Embryonic facial prominence (tissue), 1 donor: ENCODE measurements around the gene SEMA4A.
"Not testable (repeated sequence)": the region's sequence is repeated elsewhere in the genome, so short reads cannot be mapped to it uniquely, and the experiment has no call there.

Source experiments
- DNase-seq: peaks from one replicate; pipeline ENCODE4 v3.0.0-alpha.2; 2016; ENCODE audit errors: extremely low spot score

Gene SEMA4A

DNA sequence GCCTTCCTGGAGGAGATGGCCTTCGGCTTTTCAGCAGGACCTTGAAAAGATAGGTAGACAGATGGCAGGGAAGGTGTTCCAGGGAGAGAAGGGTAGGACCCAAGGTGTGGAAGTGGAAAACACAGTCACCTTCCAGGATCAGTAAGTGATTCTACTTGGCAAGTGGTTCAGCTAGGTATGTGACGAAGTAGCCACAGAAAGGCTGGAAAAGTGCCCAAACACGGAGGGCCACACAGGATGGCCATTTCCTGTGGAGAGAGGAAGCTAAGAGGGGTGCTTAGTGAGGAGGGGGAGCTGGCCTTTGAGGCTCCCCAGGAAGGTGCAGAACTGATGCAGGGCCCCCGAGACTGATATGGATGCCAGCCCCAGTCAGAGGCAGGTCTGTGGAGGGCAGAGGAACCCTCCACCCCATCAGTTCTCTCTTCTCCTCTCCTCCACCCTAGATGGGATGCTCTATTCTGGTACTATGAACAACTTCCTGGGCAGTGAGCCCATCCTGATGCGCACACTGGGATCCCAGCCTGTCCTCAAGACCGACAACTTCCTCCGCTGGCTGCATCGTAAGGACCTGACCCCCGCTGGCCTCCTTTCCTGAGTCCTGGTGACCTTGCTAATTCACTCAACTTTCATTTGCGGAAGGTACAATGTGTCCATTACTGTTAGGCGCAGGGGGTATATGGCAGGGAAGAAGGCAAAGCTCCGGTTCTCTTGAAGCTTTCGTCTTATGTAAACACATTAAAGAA, 6.8 kb downstream of the SEMA4A start:
- DNase-seq: no peak

DNA sequence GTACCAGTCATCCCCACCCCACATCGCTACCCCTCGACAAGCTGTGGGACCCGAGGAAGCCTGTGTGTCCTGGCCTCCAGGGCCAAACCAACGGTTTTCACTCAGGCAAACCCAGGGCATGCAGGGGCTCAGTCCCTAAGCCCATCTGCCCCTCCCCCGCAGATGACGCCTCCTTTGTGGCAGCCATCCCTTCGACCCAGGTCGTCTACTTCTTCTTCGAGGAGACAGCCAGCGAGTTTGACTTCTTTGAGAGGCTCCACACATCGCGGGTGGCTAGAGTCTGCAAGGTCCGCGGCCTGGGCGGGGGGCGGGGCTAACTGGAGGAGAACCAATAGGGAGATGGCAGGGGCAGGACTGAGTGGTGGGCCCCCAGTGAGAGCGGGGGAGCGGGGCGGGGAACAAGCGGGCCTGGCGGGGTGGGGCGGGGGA, 7.4 kb downstream of the SEMA4A start:
- peak; percentile 79 for DNase-seq

DNA sequence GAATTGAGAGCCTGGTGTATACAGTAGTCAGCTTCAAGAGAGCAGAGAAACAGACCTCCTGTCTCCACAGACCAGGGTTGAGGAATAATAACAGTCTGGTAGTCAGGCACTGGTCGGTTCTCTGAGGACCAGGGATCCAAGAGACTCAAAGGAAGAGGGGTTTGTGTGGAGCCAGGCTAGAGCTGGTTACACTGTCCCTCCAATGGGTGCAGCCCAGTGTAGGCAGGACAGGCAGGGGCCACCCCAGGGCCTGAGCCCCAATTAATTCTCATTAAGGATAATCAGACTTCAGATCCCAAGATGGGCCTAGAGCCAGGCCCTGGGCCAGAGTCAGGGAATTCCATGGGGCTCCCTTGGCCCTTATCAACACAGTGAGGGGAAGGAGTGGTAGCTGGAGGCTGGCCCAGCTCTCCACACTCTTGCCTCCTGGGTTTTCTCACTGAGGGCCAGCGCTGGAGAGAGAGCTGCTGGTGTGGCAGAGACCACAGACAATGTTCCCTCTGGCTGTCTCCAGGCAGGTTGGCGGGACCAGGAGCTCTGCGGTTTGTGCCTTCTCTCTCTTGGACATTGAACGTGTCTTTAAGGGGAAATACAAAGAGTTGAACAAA, 9.1 kb downstream of the SEMA4A start:
- no peak for DNase-seq

DNA sequence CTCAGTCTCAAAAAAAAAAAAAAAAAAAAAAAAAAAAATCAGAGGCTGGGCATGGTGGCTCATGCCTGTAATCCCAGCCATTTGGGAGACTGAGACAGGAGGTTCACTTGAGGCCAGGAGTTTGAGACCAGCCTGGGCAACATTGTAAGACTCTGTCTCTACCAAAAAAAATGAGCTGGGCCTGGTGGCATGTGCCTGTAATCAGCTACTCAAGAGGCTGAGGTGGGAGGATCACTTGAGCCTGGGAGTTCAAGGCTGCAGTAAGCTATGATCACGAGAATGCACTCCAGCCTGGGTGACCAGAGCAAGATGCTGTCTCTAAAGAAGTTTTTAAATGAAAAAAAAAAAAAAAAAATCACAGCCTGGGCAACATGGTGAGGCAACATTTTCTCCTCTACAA, 10.3 kb downstream of the SEMA4A start:
- DNase-seq: no peak

DNA sequence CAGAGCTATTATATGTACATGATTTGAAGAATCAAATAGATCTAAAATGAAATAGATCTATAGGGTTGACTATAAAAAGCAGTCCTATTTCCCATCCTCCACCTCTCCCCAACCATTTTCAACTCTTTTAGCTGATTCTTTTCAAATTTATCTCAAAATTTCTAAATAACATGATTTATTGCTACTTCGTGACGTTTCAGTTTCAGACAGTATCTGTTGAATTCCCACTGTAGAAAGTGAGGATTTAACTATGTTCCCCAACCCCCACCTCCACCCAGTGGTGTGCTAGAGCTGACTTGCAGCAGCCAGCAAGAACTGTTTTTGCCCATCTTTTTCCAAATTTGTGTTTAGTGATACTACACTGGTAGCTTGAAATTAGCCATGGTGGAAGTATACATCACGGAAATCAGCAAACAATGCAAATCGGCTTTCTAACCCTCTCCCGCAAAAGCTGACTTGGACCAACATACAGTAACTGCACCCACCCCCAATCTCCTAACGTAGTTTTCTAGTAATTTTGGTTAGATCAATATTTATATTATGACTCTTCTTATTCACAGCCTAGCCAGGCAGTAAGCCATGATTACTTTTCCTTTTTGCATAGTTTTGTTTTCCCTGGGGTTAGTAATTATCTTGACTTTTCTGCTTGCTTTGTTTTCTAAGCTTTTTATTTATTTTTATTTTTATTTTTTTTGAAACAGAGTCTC, 10.9 kb downstream of the SEMA4A start:
- no peak for DNase-seq

DNA sequence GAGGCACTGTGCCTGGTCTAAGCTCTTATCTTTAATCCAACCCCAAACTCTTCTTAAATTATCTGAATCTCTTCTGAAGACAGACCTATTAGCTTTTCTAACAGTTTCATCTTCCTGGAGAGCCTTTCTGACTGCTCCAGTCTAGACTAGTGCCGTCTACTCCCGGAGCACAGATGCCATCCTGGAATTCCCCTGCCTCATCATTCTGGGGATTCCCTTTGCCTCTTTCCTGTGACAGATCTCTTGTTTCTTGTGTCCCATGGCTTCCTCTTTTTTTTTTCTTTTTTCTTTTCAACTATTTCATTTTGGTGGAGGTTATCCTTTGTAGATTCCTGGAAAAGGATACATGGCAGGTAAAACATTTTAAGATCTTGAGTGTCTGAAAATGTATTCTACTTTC, 11.7 kb downstream of the SEMA4A start:
- DNase-seq: no peak

DNA sequence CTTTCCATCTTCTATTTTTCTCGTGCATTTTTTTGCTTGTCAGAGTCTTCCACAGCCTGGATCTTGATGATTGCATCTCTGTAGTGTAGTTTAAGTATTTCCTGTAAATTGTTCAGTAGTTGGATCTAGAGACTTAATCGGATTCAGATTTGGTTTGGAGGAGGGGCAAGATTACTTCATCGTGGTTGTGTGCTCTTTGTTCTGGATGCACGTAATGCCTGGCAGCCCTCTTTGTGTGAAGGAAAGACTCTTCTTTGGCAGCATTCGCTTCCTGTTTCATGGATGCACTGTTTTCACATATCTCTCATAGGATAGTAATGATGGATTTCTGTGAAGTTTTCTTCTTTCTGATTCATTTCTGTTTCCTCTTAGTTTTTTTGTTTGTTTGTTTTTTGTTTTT, 14.2 kb downstream of the SEMA4A start:
- no peak for DNase-seq

DNA sequence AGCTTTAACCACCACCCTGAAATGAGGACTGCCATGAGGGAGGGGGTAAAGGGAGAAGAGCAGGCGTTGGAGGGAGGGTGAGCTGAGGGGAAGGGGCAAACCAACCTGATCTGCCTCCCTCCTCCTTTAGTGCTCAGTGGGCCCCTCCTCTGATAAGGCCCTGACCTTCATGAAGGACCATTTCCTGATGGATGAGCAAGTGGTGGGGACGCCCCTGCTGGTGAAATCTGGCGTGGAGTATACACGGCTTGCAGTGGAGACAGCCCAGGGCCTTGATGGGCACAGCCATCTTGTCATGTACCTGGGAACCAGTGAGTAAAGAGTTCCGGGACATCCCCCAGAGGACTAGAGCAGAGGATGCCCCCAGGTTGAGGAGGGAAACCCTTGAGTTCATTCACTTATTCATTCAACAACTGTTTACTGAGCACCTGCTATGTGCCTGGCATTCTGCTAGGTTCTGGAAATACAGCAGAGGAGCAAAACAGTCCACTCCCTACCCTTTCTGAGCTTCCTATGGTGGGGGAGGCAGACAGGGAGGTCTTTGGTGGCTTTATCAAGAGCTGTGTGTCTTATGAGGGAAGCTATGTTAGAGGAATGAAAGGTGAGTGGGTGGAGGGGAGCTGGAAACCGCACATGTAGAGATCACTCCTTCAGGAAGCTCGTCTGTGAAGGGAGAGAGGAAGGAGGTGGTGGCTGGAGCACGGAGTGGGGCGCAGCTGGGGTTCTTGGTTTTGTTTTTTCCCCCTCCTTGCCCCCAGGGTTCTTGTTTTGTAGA, 19.5 kb downstream of the SEMA4A start:
- no peak for DNase-seq

DNA sequence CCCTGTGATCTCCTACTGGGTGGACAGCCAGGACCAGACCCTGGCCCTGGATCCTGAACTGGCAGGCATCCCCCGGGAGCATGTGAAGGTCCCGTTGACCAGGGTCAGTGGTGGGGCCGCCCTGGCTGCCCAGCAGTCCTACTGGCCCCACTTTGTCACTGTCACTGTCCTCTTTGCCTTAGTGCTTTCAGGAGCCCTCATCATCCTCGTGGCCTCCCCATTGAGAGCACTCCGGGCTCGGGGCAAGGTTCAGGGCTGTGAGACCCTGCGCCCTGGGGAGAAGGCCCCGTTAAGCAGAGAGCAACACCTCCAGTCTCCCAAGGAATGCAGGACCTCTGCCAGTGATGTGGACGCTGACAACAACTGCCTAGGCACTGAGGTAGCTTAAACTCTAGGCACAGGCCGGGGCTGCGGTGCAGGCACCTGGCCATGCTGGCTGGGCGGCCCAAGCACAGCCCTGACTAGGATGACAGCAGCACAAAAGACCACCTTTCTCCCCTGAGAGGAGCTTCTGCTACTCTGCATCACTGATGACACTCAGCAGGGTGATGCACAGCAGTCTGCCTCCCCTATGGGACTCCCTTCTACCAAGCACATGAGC, 23.3 kb downstream of the SEMA4A start:
- DNase-seq: no peak

DNA sequence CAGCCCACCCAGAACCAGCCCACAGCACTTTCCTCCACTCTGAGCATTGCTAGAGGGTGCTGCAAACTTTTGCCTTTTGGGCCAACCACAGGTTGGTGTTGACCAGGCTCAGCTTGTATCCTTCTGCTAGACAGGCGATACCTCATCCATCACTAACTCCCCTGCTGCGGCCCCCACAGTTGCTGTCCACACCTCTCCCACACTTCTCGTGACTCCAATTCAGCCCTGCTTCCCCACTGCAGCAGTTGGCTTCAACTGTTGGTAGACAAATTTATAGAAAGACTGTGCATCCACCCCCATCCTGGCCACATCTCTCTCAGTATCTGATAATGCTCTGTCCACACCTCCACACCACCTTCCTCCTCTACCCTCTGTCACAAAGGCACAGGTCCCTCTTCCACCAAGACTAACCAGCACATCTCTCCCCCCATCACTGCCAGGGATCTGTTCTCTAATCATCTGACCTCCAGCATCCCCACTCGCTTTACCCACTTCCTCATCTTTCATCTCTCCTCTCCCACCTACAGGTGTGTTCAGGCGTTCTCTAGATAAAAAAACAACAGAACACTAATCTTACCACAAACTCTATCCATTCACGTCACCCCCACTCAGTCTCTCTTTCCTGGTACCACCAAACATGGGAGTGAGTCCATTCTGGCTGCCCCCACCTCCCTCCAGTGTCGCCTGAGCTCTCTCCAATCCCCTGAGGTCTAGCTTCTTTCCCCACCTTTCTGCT, 24.7 kb downstream of the SEMA4A start:
- DNase-seq: no peak

DNA sequence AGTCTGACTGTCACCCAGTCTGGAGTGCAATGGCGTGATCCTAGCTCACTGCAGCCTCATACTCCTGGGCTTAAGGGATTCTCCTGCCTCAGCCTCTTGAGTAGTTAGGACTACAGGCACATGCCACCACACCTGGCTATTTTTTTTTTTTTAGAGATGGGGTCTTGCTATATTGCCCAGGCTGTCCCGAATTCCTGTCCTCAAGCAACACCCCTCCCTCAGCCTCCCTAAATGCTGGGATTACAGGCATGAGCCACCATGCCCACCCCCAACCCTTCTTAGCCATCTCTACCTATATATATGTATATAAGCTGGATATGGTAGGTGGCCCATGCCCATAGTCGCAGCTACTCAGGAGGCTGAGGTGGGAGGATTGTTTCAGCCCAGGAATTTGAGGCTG, 27.1 kb downstream of the SEMA4A start:
- no peak for DNase-seq

DNA sequence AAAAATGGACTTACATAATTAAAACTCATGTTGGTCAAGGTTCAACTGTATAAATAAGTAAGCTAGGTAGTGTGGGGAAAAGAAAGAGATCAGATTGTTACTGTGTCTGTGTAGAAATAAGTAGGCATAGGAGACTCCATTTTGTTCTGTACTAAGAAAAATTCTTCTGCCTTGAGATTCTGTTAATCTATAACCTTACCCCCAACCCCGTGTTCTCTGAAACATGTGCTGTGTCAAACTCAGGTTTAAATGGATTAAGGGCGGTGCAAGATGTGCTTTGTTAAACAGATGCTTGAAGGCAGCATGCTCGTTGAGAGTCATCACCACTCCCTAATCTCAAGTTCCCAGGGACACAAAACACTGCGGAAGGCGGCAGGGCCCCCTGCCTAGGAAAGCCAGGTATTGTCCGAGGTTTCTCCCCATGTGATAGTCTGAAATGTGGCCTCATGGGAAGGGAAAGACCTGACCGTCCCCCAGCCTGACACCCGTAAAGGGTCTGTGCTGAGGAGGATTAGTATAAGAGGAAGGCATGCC, 28.1 kb downstream of the SEMA4A start:
- DNase-seq: not testable (repeated sequence)

DNA sequence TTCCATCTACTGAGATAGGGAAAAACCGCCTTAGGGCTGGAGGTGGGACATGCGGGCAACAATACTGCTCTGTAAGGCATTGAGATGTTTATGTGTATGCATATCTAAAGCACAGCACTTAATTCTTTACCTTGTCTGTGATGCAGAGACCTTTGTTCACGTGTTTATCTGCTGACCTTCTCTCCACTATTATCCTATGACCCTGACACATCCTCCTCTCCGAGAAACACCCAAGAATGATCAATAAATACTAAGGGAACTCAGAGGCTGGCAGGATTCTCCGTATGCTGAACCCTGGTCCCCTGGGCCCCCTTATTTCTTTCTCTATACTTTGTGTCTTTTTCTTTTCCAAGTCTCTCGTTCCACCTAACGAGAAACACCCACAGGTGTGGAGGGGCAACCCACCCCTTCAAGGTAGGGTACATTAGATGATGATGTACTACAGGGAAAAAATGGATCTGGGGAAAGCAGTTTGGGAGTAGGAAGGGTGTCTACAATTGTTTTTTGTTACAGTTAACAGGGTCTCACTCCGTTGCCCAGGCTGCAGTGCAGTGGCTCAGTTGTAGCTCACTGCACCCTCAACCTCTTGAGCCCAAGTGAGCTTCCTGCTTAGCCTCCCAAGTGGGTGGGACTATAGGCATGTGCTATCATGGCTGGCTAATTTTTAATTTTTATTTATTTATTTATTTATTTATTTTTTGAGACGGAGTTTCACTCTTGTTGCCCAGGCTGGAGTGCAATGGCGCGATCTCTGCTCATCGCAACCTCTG, 28.8 kb downstream of the SEMA4A start:
- DNase-seq: not testable (repeated sequence)

DNA sequence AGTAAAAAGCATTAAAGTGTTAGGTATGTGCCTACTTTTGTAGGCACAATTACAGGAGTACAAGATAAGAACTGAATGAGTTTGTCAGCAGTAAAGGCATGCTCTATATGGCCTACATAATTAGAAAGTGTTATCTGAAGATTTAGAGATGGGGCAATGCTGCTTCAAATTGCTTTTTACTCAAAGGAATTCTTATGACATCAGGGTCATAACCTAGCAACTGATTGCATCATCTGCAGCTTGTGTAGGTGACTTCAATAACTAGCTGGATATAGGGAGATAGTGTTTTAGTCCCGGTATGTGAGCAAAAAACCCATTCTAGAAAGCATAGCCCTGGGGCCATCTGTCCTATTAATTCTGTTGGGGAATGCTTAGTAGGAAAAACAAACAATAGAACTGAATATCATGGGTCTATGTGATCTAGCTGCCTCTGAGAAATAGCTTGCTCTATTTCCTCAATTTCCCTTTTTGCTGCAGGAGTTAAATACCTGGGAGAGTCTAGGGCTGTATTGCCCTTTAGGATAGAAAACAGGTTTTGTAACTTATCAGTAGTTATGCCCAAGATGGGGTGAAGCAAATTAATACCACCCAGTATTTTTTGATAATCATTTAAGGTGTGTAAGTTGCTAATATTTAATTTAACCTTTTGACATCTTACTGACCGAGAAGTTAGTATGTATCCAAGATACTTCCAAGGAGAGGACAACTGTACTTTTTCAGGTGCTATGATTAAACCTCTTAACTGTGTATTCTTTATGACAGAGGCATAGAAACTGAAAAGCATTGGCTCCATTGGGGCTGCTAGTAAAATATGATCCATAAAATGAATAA, 33.2 kb downstream of the SEMA4A start:
- not testable (repeated sequence) for DNase-seq

DNA sequence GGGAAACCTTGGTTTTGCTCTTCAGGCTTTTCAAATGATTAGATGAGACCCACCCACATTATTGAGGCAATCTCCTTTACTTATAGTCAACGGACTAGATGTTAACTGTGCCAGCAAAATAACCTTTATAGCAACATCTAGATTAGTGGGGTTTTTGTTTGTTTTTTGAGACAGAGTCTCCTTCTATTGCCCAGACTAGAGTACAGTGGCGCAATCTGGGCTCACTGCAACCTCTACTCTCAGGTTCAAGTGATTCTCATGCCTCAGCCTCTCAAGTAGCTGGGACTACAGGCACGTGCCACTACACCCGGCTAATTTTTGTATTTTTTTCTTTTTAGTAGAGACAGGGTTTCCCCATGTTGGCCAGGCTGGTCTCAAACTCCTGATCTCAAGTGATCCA, 36.9 kb downstream of the SEMA4A start:
- not testable (repeated sequence) for DNase-seq

DNA sequence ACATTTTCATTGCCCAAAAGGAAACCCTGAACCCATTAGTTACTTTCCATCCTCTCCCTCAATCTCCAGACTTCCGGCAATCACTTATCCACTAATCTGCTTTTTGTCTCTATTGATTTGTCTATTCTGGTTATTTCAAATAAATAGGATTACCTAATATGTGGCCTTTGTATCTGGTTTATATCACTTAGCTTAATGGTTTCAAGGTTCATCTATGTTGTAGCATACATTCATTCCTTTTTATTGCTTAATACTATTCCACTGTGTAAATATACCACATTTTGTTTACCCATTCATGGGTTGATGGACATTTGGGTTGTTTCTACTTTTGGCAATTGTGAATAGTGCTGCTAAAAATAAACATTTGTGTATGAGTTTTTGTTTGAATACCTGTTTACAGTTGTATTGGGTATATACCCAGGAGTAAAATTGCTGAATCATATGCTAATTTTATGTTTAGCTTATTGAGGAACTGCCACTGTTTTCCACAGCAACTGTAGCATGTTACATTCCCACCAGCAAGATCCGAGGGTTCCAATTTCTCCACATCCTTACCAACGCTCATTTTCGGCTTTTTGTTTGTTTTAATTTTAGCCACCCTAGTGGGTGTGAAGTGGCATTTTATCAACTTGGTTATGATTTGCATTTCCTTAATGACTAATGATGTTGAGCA, 38.0 kb downstream of the SEMA4A start:
- DNase-seq: no peak

DNA sequence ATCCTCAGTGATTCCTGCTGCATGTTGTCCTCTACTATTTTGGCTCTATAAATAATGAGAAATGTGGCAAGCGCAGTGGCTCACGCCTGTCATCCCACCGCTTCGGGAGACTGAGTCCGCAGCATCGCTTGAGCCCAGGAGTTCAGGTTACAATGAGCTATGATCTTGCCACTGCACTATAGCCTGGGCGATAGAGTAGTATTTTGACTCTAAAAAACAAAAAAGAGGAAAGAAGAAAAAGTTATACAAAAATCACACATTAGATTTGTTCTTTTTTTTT, 39.8 kb downstream of the SEMA4A start:
- no peak for DNase-seq

DNA sequence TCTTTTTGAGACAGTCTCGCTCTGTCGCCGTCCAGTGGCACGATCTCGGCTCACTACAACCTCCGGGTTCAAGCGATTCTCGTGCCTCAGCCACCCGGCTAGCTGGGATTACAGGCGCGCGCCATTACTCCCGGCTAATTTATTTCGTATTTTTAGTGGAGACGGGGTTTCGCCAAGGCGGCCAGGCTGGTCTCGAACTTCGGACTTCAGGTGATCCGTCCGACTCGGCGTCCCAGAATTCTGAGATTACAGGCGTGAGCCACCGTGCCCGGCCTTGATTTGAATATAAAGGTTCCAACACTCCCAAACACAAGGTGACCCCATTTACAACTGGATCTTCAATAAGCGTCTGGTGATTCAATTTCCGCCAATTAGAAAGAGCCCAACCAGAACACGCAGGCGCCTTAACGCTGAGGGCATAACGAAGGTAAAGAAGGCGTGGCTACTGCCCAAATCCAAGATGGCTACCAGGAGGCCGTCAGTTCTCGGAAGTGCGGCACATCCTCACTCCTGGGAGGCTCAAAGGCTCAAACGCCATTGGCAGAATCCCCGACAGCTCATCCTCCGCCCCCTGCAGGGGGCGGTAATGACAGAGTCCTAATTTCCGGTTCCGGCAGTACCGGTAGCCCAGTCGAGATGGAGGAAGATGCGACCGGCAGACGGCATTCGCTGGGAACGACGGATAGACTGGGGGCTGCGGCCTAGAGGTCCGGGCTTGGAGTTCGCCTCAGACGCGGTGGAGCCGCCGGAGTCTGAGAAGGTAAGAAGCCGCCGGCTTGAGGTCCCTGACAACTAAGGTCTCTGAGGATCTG, 40.3 kb downstream of the SEMA4A start, which contains the start of gene SLC25A44:
TSS of gene SLC25A44 (plus strand) at position 617 of the 812 bp plus-strand sequence. CDS start 5,744 bp downstream, outside the sequence.
- DNase-seq: peak; percentile 96
